KMS-11 (cell line): ENCODE data around the gene ADGRF1.
"Not testable (repeated sequence)": the region's sequence is repeated elsewhere in the genome, so short reads cannot be mapped to it uniquely, and the experiment has no call there.

ENCODE experiments used
- H2AFZ ChIP-seq: fragments of 200-600 bp; sonication (generic); 2 replicates; pipeline ENCODE4 v1.6.1; 2016; ENCODE audit warnings: antibody characterized with exemption, mixed run types, low read depth
- H3K27ac ChIP-seq: fragments of 200-600 bp; sonication (generic); 2 replicates; pipeline ENCODE4 v1.6.1; 2016; ENCODE audit warnings: mild to moderate bottlenecking, mixed run types
- H3K27me3 ChIP-seq: fragments of 200-600 bp; sonication (generic); 2 replicates; pipeline ENCODE4 v1.6.1; 2017; ENCODE audit warnings: mild to moderate bottlenecking, low read depth, mixed run types, moderate library complexity; ENCODE audit not compliant: insufficient read depth
- H3K36me3 ChIP-seq: fragments of 200-600 bp; sonication (generic); 2 replicates; pipeline ENCODE4 v1.6.1; 2017; ENCODE audit warnings: mild to moderate bottlenecking, mixed run types; ENCODE audit not compliant: insufficient read depth
- H3K4me1 ChIP-seq: fragments of 200-600 bp; sonication (generic); 2 replicates; pipeline ENCODE4 v1.6.1; 2016; ENCODE audit warnings: mild to moderate bottlenecking, low read depth, mixed run types; ENCODE audit not compliant: poor library complexity, severe bottlenecking
- H3K4me2 ChIP-seq: fragments of 200-600 bp; sonication (generic); 2 replicates; pipeline ENCODE4 v1.7.0; 2016; ENCODE audit warnings: mild to moderate bottlenecking, mixed run types
- H3K4me3 ChIP-seq: fragments of 200-600 bp; sonication (generic); IDR thresholded peaks from 2 replicates; pipeline ENCODE4 v1.6.1; 2017; ENCODE audit warnings: low read depth, low read length, mixed read lengths; ENCODE audit not compliant: insufficient read depth
- H3K79me2 ChIP-seq: fragments of 200-600 bp; sonication (generic); 2 replicates; pipeline ENCODE4 v1.6.1; 2016; ENCODE audit warnings: low read depth, mixed run types; ENCODE audit not compliant: insufficient read depth
- H3K9ac ChIP-seq: fragments of 200-600 bp; sonication (generic); 2 replicates; pipeline ENCODE4 v1.6.1; 2016; ENCODE audit warnings: mild to moderate bottlenecking, mixed run types
- H4K20me1 ChIP-seq: fragments of 200-600 bp; sonication (generic); 2 replicates; pipeline ENCODE4 v1.6.1; 2016; ENCODE audit warnings: mild to moderate bottlenecking, mixed run types; ENCODE audit not compliant: insufficient read depth
- TF ChIP-seq, protein P1 (sequence below): fragments of 200-600 bp; sonication (generic); conservative IDR thresholded peaks from 2 replicates; pipeline ENCODE4 v1.6.1; 2017; ENCODE audit warnings: low read depth, mild to moderate bottlenecking, antibody characterized with exemption, low read length, moderate library complexity, mixed read lengths

Gene ADGRF1

DNA sequence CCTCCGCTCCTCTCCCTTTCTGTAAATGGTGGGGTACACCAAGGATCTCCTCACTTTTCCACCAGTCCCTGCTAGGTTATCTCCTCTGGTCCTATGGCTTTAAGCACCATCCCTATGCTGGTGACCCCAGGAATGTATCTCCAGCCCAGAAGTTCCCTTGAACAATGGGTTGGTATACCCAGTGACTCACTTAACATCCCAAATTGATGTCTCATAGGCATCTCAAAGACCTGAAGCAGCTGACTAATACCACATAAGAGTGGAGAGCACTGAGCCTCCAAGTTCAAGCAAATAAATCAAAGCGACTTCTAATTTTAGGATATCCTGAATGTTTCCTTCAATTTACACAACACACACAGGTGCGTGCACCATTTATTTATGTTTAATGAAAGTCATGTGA lies 48.3 kb downstream of the ADGRF1 start:
- H3K4me1 ChIP-seq, result no peaks in the 10 kb centered on the region

DNA sequence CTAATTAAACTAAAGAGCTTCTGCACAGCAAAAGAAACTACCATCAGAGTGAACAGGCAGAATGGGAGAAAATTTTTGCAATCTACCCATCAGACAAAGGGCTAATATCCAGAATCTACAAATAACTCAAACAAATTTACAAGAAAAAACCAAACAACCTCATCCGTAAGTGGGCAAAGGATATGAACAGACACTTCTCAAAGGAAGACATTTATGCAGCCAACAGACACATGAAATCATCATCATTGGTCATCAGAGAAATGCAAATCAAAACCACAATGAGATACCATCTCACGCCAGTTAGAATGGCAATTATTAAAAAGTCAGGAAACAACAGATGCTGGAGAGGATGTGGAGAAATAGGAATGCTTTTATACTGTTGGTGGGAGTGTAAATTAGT lies 49.7 kb downstream of the ADGRF1 start:
- not testable (repeated sequence) for H3K4me3 ChIP-seq, H3K27me3 ChIP-seq, H4K20me1 ChIP-seq, H3K9ac ChIP-seq, H3K79me2 ChIP-seq, H3K36me3 ChIP-seq, H3K4me2 ChIP-seq, H3K4me1 ChIP-seq, H2AFZ ChIP-seq, H3K27ac ChIP-seq

More for the DNA sequence above, 48.3 kb downstream of the ADGRF1 start:
- H3K4me3 ChIP-seq, result no peak overlapping the region
- H3K9ac ChIP-seq, result no peak overlapping the region
- TF ChIP-seq, protein P1, sequence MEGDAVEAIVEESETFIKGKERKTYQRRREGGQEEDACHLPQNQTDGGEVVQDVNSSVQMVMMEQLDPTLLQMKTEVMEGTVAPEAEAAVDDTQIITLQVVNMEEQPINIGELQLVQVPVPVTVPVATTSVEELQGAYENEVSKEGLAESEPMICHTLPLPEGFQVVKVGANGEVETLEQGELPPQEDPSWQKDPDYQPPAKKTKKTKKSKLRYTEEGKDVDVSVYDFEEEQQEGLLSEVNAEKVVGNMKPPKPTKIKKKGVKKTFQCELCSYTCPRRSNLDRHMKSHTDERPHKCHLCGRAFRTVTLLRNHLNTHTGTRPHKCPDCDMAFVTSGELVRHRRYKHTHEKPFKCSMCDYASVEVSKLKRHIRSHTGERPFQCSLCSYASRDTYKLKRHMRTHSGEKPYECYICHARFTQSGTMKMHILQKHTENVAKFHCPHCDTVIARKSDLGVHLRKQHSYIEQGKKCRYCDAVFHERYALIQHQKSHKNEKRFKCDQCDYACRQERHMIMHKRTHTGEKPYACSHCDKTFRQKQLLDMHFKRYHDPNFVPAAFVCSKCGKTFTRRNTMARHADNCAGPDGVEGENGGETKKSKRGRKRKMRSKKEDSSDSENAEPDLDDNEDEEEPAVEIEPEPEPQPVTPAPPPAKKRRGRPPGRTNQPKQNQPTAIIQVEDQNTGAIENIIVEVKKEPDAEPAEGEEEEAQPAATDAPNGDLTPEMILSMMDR, result no peak
- H2AFZ ChIP-seq, result no peak overlapping the region
- H4K20me1 ChIP-seq, result no peaks in the 10 kb centered on the region
- H3K79me2 ChIP-seq, result no peaks in the 10 kb centered on the region
- no peaks in the 10 kb centered on the region for H3K27me3 ChIP-seq
- no peaks in the 10 kb centered on the region for H3K36me3 ChIP-seq
- no peak overlapping the region for H3K27ac ChIP-seq
- H3K4me2 ChIP-seq, result no peak overlapping the region

DNA sequence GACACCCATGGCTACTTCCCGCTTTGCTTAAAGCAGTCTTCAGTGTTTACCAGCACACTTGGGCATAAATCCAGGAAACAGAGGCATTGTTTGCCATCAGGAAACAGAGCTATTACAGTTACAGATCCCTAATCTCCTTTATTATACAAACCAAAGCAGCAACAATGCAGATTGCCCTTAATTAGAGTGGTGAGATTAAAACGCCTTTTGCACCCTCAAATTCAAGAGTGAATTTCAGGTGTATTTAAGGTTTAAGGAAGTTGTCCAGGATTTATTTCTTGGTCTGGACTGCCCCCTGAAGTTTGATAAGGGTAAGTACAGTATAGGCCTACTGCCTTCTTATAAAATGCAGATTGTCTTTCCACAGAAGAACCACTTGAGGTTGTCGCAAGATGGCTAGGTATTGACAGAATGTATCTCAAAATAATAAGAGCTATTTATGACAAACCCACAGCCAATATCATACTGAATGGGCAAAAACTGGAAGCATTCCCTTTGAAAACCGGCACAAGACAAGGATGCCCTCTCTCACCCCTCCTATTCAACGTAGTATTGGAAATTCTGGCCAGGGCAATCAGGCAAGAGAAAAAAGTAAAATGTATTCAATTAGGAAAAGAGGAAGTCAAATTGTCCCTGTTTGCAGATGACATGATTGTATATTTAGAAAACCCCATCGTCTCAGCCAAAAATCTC lies 51.2 kb downstream of the ADGRF1 start:
- H3K4me1 ChIP-seq, H3K36me3 ChIP-seq, H3K9ac ChIP-seq, H3K4me2 ChIP-seq, H3K27me3 ChIP-seq, H4K20me1 ChIP-seq, H3K4me3 ChIP-seq, H2AFZ ChIP-seq, H3K27ac ChIP-seq, H3K79me2 ChIP-seq: not testable (repeated sequence)
- TF ChIP-seq, protein P1, result peak; percentile 45; the same call in 1 of the 2 replicates

DNA sequence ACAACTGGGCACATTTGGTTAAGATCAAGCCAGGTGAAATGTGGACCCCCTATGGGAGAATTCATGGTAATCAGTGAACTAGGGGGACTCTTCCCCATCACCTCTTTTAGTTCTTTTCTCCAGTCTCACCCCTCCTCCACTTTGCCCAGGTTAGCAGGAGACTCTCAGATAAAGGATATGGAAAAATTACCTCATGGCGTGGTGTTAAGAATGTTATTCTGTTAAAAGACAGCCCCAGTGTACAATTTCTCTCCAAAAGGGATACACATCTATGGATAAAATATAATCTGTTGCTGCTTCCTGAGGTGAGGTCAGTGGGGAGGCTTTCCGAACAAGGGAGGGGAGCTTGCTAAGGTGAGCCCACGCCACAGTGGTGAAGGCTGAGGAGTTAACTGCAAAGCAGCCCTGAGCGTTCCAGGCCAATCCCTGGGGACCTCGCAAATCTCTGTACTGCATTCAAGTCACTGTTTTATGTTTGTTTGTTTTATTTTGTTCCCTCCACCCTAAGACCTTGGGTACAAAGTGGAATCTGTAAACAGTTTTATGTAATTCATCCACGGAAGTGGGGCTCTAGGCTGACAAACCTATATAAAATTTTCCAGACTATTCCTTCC lies 52.0 kb downstream of the ADGRF1 start:
- Histone ChIP-seq H3K4me2 (no peak overlapping the region), H3K4me3 (no peak overlapping the region), H3K36me3 (no peaks in the 10 kb centered on the region), H3K4me1 (no peaks in the 10 kb centered on the region), H2AFZ (no peak overlapping the region), H3K27me3 (no peaks in the 10 kb centered on the region), H3K79me2 (no peaks in the 10 kb centered on the region), H4K20me1 (no peaks in the 10 kb centered on the region), H3K9ac (no peak overlapping the region), H3K27ac (no peak overlapping the region)
- TF ChIP-seq, protein P1, result no peak

DNA sequence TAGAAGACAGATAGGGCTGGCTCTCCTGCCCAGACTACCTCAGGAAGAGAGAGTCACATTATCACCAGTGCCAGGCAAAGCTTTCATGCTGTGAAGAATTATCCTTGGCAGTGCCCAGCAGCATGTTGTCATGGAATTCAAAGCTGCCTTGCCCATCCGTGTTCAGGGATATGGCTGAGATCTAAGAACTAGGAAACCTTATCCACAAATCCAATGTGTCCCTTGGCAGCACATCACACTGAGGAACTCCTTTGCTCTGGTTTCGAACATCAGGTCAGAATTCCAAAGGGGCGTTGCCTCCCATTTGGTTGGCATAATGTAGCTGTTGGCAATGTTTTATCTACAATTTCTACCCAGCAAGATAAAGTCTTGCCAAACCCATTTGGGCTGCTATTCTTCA lies 52.7 kb downstream of the ADGRF1 start:
- Histone ChIP-seq H3K4me1 (no peaks in the 10 kb centered on the region), H4K20me1 (no peaks in the 10 kb centered on the region), H3K27ac (no peak overlapping the region), H3K36me3 (no peaks in the 10 kb centered on the region), H2AFZ (no peak overlapping the region), H3K79me2 (no peaks in the 10 kb centered on the region), H3K9ac (no peak overlapping the region), H3K27me3 (no peaks in the 10 kb centered on the region), H3K4me2 (no peak overlapping the region), H3K4me3 (no peak overlapping the region)
- TF ChIP-seq, protein P1, result no peak
